Hepatocyte (in vitro differentiated cells): ENCODE measurements around the gene CNGA1.

ENCODE experiments used
- EZH2 ChIP-seq: fragments of 200-600 bp; sonication (generic); IDR thresholded peaks from 2 replicates; pipeline ENCODE4 v1.6.1; 2016; ENCODE audit warnings: antibody characterized with exemption, mild to moderate bottlenecking, borderline replicate concordance
- EZH2phosphoT487 ChIP-seq: fragments of 200-600 bp; sonication (generic); IDR thresholded peaks from one replicate; pipeline ENCODE4 v1.6.1; 2018; ENCODE audit warnings: antibody characterized with exemption, mild to moderate bottlenecking, low read depth, moderate library complexity; ENCODE audit not compliant: unreplicated experiment, severe bottlenecking
- TF ChIP-seq, protein P1 (sequence below): fragments of 200-600 bp; sonication (generic); IDR thresholded peaks from 2 replicates; pipeline ENCODE4 v1.5.1; 2016; ENCODE audit warnings: antibody characterized with exemption, mild to moderate bottlenecking; ENCODE audit not compliant: poor library complexity

- TF ChIP-seq, protein P1, sequence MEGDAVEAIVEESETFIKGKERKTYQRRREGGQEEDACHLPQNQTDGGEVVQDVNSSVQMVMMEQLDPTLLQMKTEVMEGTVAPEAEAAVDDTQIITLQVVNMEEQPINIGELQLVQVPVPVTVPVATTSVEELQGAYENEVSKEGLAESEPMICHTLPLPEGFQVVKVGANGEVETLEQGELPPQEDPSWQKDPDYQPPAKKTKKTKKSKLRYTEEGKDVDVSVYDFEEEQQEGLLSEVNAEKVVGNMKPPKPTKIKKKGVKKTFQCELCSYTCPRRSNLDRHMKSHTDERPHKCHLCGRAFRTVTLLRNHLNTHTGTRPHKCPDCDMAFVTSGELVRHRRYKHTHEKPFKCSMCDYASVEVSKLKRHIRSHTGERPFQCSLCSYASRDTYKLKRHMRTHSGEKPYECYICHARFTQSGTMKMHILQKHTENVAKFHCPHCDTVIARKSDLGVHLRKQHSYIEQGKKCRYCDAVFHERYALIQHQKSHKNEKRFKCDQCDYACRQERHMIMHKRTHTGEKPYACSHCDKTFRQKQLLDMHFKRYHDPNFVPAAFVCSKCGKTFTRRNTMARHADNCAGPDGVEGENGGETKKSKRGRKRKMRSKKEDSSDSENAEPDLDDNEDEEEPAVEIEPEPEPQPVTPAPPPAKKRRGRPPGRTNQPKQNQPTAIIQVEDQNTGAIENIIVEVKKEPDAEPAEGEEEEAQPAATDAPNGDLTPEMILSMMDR, result no peak
- TF ChIP-seq EZH2 (no peak), EZH2phosphoT487 (no peak)
Measured at GRCh38 chr4:47891928-47892327, 124.6 kb downstream of the CNGA1 start.
